ENCODE results near the gene KLLN.
"Not testable (repeated sequence)": the region's sequence is repeated elsewhere in the genome, so short reads cannot be mapped to it uniquely, and the experiment has no call there.

The KLLN gene

GRCh38 chr10:87838650-87839049 lies 24.7 kb downstream of the KLLN start:
- no peak for DNase-seq

- no peak for DNase-seq
Measured at GRCh38 chr10:87837445-87837844, 25.9 kb downstream of the KLLN start.

GRCh38 chr10:87836098-87836497 lies 27.2 kb downstream of the KLLN start:
- no peak for DNase-seq

GRCh38 chr10:87829986-87830729 lies 33.2 kb downstream of the KLLN start:
- no peak for DNase-seq

GRCh38 chr10:87829051-87829450 lies 34.3 kb downstream of the KLLN start:
- DNase-seq = not testable (repeated sequence)

- DNase-seq = no peak
Measured at GRCh38 chr10:87827681-87828080, 35.7 kb downstream of the KLLN start.

GRCh38 chr10:87826653-87827052 lies 36.7 kb downstream of the KLLN start:
- DNase-seq = no peak

- DNase-seq = no peak
Measured at GRCh38 chr10:87819289-87819585, 44.1 kb downstream of the KLLN start.

GRCh38 chr10:87818505-87819288 lies 44.6 kb downstream of the KLLN start:
- no peak for DNase-seq

- DNase-seq = peak; percentile 45 to 74
Measured at GRCh38 chr10:87817609-87818504, 45.5 kb downstream of the KLLN start, which contains the start of gene ATAD1. ATAD1 (minus strand) TSS chr10:87818226; CDS start chr10:87814599, 3,627 bp downstream.

GRCh38 chr10:87816898-87817608 lies 46.3 kb downstream of the KLLN start:
- no peak for DNase-seq

GRCh38 chr10:87816163-87816897 lies 47.0 kb downstream of the KLLN start:
- no peak for DNase-seq

Data from NCI-H446 (cell line).